ENCODE data around the gene CAPN8.

DNA sequence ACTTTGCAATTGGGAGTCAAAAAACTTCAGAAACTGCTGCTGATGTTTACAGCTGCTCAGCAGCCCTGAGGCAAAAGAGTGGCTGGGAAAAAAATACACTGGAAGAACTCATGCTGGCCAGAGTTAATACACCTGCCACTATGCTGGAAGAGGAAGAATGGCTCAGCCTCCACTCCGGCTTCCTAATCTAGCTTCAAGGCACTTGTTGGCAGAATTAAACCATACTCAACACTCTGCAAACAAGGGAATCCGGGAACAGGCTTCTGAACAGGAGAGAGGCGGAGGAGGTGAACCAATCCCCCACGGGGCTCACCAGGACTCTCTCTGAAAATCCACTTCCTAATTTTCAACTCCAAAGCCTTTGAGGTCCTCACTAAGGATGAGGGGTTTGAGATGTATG is 152.2 kb downstream of the CAPN8 start:
- TF ChIP-seq, protein P1, sequence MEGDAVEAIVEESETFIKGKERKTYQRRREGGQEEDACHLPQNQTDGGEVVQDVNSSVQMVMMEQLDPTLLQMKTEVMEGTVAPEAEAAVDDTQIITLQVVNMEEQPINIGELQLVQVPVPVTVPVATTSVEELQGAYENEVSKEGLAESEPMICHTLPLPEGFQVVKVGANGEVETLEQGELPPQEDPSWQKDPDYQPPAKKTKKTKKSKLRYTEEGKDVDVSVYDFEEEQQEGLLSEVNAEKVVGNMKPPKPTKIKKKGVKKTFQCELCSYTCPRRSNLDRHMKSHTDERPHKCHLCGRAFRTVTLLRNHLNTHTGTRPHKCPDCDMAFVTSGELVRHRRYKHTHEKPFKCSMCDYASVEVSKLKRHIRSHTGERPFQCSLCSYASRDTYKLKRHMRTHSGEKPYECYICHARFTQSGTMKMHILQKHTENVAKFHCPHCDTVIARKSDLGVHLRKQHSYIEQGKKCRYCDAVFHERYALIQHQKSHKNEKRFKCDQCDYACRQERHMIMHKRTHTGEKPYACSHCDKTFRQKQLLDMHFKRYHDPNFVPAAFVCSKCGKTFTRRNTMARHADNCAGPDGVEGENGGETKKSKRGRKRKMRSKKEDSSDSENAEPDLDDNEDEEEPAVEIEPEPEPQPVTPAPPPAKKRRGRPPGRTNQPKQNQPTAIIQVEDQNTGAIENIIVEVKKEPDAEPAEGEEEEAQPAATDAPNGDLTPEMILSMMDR (IDR thresholded peaks at IDR 0.05; ENCODE audit: low read depth, low read length, missing input control), result no peak
- no peak for TF ChIP-seq TAF1 (conservative IDR thresholded peaks at IDR 0.05)
